GM23338 (cell line): Measurements from ENCODE around the gene ROBO3. TPM values are rescaled to one million over a fixed set of nuclear protein-coding genes. Genes with fewer than 3 reads are reported as not detected.

ENCODE experiments used
- ATAC-seq: fragments of 200-7000 bp; cut with Tn5 transposase; 3 replicates; pipeline ENCODE4 v1.9.1; 2020
- DNase-seq: peaks from one replicate; pipeline ENCODE4 v3.0.0-alpha.2; 2015; ENCODE audit warnings: low spot score
- H2AFZ ChIP-seq: fragments of 200-600 bp; sonication (generic); 2 replicates; pipeline ENCODE4 v1.8.0; 2016; ENCODE audit warnings: antibody characterized with exemption, mild to moderate bottlenecking, moderate library complexity
- H3F3A ChIP-seq: fragments of 200-600 bp; sonication (generic); replicated peaks from 2 replicates; pipeline ENCODE4 v1.8.0; 2017; ENCODE audit warnings: antibody characterized with exemption, mixed run types, low read depth
- H3K27ac ChIP-seq: fragments of 200-600 bp; sonication (generic); 2 replicates; pipeline ENCODE4 v1.6.1; 2016; ENCODE audit warnings: low read depth
- H3K27me3 ChIP-seq: fragments of 200-600 bp; sonication (generic); 2 replicates; pipeline ENCODE4 v1.8.0; 2016; ENCODE audit warnings: mild to moderate bottlenecking, mixed run types, moderate library complexity; ENCODE audit not compliant: insufficient read depth
- H3K36me3 ChIP-seq: fragments of 200-600 bp; sonication (generic); 2 replicates; pipeline ENCODE4 v1.8.0; 2016; ENCODE audit warnings: mild to moderate bottlenecking; ENCODE audit not compliant: insufficient read depth
- H3K4me1 ChIP-seq: fragments of 200-600 bp; sonication (generic); 2 replicates; pipeline ENCODE4 v1.8.0; 2016; ENCODE audit warnings: mild to moderate bottlenecking, moderate library complexity; ENCODE audit not compliant: insufficient read depth
- H3K4me2 ChIP-seq: fragments of 200-600 bp; sonication (generic); 2 replicates; pipeline ENCODE4 v1.7.1; 2017; ENCODE audit warnings: mixed run types
- H3K4me3 ChIP-seq: fragments of 200-600 bp; sonication (generic); 2 replicates; pipeline ENCODE4 v1.6.1; 2016; ENCODE audit warnings: mixed run types
- H3K79me2 ChIP-seq: fragments of 200-600 bp; sonication (generic); replicated peaks from 2 replicates; pipeline ENCODE4 v1.8.0; 2017; ENCODE audit warnings: mild to moderate bottlenecking; ENCODE audit not compliant: insufficient read depth
- H3K9me2 ChIP-seq: fragments of 200-600 bp; sonication (generic); 2 replicates; pipeline ENCODE4 v1.8.0; 2017; ENCODE audit not compliant: insufficient read depth
- H4K20me1 ChIP-seq: fragments of 200-600 bp; sonication (generic); replicated peaks from 2 replicates; pipeline ENCODE4 v1.8.0; 2017; ENCODE audit warnings: mild to moderate bottlenecking; ENCODE audit not compliant: insufficient read depth
- H3K27ac Mint-ChIP-seq: 2 replicates; pipeline ENCODE4 v1.8.0; 2020; ENCODE audit warnings: inconsistent platforms, mild to moderate bottlenecking, moderate library complexity, mixed read lengths
- H3K27me3 Mint-ChIP-seq: 3 replicates; pipeline ENCODE4 v1.8.0; 2022; ENCODE audit warnings: low read depth, mild to moderate bottlenecking, moderate library complexity, mixed read lengths, inconsistent platforms; ENCODE audit not compliant: insufficient read depth, poor library complexity
- H3K36me3 Mint-ChIP-seq: 3 replicates; pipeline ENCODE4 v1.8.0; 2021; ENCODE audit warnings: low read depth, mild to moderate bottlenecking, inconsistent platforms, moderate library complexity, mixed read lengths
- H3K4me1 Mint-ChIP-seq: 3 replicates; pipeline ENCODE4 v1.8.0; 2020; ENCODE audit warnings: mild to moderate bottlenecking, inconsistent platforms, mixed read lengths
- H3K4me3 Mint-ChIP-seq: 3 replicates; pipeline ENCODE4 v1.8.0; 2021; ENCODE audit warnings: moderate library complexity, mild to moderate bottlenecking, inconsistent platforms, mixed read lengths
- H3K9me3 Mint-ChIP-seq: 3 replicates; pipeline ENCODE4 v1.8.0; 2020; ENCODE audit warnings: moderate library complexity, mild to moderate bottlenecking, inconsistent platforms, mixed read lengths
- CREB1 ChIP-seq: fragments of 250-450 bp; sonication (Bioruptor Pico); IDR thresholded peaks from 2 replicates; pipeline ENCODE4 v1.5.0; 2020; ENCODE audit warnings: low read depth, mild to moderate bottlenecking, moderate library complexity
- CTCF ChIP-seq, 2 experiments: fragments of 200-600 bp in 1 of 2; sonication (generic) in 1 of 2; conservative IDR thresholded peaks; 2 replicates each; pipeline versions ENCODE4 v1.5.1 to v1.6.1; 2016 to 2017; ENCODE audit warnings: antibody characterized with exemption in 2 of 2, low read depth in 2 of 2, mild to moderate bottlenecking in 2 of 2, moderate library complexity in 1 of 2
- EZH2 ChIP-seq: fragments of 200-600 bp; sonication (generic); IDR thresholded peaks from one replicate; pipeline ENCODE4 v1.8.0; 2017; ENCODE audit warnings: antibody characterized with exemption, mild to moderate bottlenecking, low read depth; ENCODE audit not compliant: unreplicated experiment
- JUNB ChIP-seq: IDR thresholded peaks from one replicate; pipeline ENCODE4 v1.6.1; 2016; ENCODE audit warnings: antibody characterized with exemption; ENCODE audit not compliant: unreplicated experiment
- NANOG ChIP-seq: IDR thresholded peaks from 2 replicates; pipeline ENCODE4 v1.6.1; 2016; ENCODE audit warnings: antibody characterized with exemption, borderline replicate concordance
- POLR2AphosphoS5 ChIP-seq: IDR thresholded peaks from 2 replicates; pipeline ENCODE4 v1.6.1; 2016; ENCODE audit warnings: antibody characterized with exemption, low read depth
- REST ChIP-seq: IDR thresholded peaks from one replicate; pipeline ENCODE4 v1.6.1; 2018; ENCODE audit warnings: antibody characterized with exemption; ENCODE audit not compliant: unreplicated experiment
- STAT1 ChIP-seq: IDR thresholded peaks from one replicate; pipeline ENCODE4 v1.6.1; 2016; ENCODE audit warnings: antibody characterized with exemption; ENCODE audit not compliant: unreplicated experiment
- ZNF114 ChIP-seq: fragments of 250-450 bp; sonication (Bioruptor Pico); IDR thresholded peaks from 2 replicates; pipeline ENCODE4 v1.5.0; 2020; ENCODE audit warnings: mild to moderate bottlenecking, moderate library complexity
- polyA plus RNA-seq: library from polyadenylated mRNA; unstranded; fragments of >200 nt; fragmentation: Nextera tagmentation; extraction: Ambion mirVana; gene quantifications from 2 replicates; pipeline ENCODE4 v1.2.1, GENCODE V29; 2016
- total RNA-seq: library from RNA; depleted of rRNA; stranded (reverse); fragments of >200 nt; shearing (Covaris generic); gene quantifications from 2 replicates; pipeline ENCODE4 v1.2.3, GENCODE V29; 2014

The ROBO3 gene
- total and polyA plus RNA-seq, 2 experiments from 2014 or later: 17.0 to 21.4 TPM

GRCh38 chr11:124894606-124895430, 29.6 kb downstream of the ROBO3 start:
- Mint-ChIP-seq H3K4me3 (no peak overlapping the region), H3K9me3 (no peaks in the 10 kb centered on the region), H3K27me3 (peaks cover 11% of the 10 kb centered on the region), H3K36me3 (no peaks in the 10 kb centered on the region; the same call in 2 of the 3 replicates), H3K4me1 (peaks cover 23% of the 10 kb centered on the region), H3K27ac (no peak overlapping the region)
- no peak for TF ChIP-seq REST
- no peak for TF ChIP-seq POLR2AphosphoS5
- no peak for TF ChIP-seq NANOG
- no peak for TF ChIP-seq CREB1 (CRISPR knock-in tag)
- no peak for TF ChIP-seq EZH2
- Histone ChIP-seq H3K79me2 (no peaks in the 10 kb centered on the region), H3K27me3 (no peaks in the 10 kb centered on the region), H3K4me1 (peaks cover 4% of the 10 kb centered on the region; the same call in 1 of the 2 replicates), H2AFZ (no peak overlapping the region), H3F3A (no peaks in the 10 kb centered on the region), H4K20me1 (no peaks in the 10 kb centered on the region), H3K9me2 (no peaks in the 10 kb centered on the region), H3K4me2 (no peak overlapping the region), H3K36me3 (no peaks in the 10 kb centered on the region), H3K27ac (no peak overlapping the region), H3K4me3 (no peak overlapping the region)
- DNase-seq (no peak), ATAC-seq (no peak)

DNA sequence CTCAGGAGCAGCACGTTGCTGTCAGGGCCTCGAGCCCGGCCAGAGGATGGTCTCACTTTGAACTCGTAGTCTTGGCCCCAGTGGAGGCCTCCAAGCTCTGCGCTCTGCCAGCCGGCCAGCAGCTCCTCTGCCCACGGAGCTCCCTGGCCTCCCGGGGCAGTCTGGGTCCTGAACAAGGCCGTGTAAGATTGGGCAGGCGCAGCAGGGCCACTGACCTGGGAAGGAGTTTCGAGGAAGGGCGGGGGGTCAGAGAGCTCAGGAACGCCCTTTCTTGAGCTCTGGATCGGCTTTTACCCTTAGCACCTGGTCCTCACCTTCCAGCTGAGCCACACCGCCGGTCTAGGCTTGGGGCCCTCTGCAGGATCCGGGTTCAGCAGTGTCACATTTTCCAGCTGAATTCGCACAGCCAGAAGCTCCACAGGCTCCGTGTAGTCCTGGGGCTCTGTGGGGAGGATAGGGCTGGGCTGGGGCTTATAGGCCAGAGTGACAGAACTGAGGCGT, 30.3 kb downstream of the ROBO3 start:
- H3K4me1 ChIP-seq: peaks cover 4% of the 10 kb centered on the region; the same call in 1 of the 2 replicates
- H3K4me2 ChIP-seq: no peak overlapping the region
- no peaks in the 10 kb centered on the region for H3K27me3 ChIP-seq
- Mint-ChIP-seq H3K9me3 (no peaks in the 10 kb centered on the region), H3K4me3 (no peak overlapping the region), H3K4me1 (peaks cover 23% of the 10 kb centered on the region), H3K27ac (no peak overlapping the region), H3K36me3 (no peaks in the 10 kb centered on the region; the same call in 2 of the 3 replicates), H3K27me3 (peaks cover 11% of the 10 kb centered on the region)
- ATAC-seq (no peak), DNase-seq (no peak)
- no peaks in the 10 kb centered on the region for H4K20me1 ChIP-seq
- no peak overlapping the region for H3K27ac ChIP-seq
- no peaks in the 10 kb centered on the region for H3K79me2 ChIP-seq
- H3K4me3 ChIP-seq: no peak overlapping the region
- 0 out of 2 replicates have a peak overlapping the region, but pooled peaks have one; percentile 43 for H2AFZ ChIP-seq
- no peaks in the 10 kb centered on the region for H3F3A ChIP-seq
- H3K36me3 ChIP-seq: no peaks in the 10 kb centered on the region
- no peaks in the 10 kb centered on the region for H3K9me2 ChIP-seq
- TF ChIP-seq STAT1 (no peak), CTCF (conservative IDR thresholded peaks at IDR 0.05; ENCODE audit: low read depth in 2 of 2) (no peak), ZNF114 (CRISPR knock-in tag) (no peak), NANOG (no peak), JUNB (no peak), CREB1 (CRISPR knock-in tag) (no peak)
